GM21825 (cell line): ENCODE data around the gene DIO1.

Experiments
- ATAC-seq: cut with Tn5 transposase; IDR thresholded peaks from one replicate; pipeline ENCODE4 v1.9.1; 2021; ENCODE audit warnings: mild to moderate bottlenecking, moderate library complexity; ENCODE audit not compliant: unreplicated experiment

DIO1 gene

DNA sequence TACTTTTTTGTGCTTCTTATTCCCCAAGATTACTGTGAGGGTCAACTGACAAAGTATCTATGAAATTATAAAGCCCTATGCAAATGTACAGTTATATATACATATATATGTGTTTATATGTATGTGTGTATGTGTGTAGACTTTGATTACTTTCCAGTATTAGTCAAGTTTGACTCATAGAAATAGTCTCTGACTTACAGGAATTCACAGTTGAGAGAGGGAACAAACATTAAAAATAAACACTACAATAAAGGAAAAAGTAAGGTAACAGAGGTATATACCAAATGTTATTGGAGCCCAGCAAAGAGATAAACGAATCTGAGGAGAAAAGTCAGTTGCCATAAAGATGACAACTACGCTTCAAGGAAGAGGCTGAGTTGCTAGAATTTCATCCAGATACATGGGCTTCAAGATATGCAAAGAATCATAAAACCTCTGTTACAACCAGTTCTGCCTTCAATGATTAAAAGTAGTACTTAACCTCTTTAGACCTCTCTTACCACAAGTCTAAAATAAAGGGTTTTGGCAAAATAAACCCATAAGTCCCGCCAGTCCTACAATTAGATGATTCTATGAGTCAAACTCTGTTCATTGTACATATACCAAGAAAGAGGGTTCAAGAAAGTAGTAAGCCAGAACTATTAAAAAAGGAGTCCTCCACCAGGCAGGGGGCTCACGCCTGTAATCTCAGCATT lies 44.3 kb downstream of the DIO1 start:
- no peak for ATAC-seq

DNA sequence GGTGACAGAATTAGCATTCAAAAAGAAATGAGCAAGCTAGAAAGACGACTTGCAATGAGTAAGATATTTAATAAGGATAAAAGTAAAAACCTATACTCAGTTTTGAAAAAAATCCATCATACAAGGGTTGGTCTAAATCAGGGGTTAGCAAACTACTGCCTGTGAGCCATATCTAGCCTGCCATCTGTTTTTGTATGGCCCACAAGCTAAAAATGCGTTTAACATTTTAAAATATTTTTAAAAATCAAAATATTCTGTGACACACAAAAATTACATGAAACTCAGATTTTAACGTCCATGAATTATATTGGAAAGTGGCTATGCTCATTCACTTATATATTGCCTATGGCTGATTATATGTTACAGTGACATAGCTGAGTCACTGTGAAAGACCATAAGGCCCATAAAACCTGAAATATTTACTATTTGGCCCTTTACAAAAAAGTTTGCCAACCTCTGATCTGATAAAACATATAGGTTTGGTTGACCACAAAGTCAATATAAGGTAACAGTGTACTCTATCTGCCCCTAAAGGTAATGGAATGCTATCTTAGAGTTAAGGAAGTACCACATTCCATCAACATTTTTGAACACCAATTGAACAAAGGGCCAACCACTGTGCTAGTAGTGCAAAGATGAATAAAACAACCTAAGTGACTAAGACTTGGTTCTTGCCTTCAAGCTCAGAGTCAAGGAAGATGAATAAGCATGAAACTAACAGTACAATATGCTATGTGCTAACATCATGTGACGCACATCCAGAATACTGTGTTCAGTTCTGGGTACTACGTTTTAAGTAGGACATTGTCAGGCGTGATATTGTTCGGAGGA lies 48.4 kb downstream of the DIO1 start:
- ATAC-seq: no peak

DNA sequence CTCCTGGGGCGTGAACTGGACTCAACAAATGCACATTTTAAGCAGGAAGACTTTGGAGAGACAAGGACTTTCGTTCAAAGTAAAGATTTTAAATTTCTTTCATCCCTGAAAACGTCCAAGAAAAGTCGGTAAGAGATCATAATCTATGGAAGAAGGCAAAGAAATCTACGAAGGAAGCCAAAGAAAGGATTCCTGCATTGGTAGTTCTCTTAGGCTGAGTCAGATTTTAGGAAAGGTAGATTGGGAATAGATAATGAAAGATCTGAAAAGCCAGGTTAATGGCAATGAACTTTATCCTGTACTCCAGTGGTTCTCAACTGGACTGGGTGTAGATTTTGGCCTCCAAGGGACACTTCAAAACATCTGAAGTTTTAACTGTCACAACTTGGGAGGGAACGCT lies 49.1 kb downstream of the DIO1 start:
- ATAC-seq: no peak

DNA sequence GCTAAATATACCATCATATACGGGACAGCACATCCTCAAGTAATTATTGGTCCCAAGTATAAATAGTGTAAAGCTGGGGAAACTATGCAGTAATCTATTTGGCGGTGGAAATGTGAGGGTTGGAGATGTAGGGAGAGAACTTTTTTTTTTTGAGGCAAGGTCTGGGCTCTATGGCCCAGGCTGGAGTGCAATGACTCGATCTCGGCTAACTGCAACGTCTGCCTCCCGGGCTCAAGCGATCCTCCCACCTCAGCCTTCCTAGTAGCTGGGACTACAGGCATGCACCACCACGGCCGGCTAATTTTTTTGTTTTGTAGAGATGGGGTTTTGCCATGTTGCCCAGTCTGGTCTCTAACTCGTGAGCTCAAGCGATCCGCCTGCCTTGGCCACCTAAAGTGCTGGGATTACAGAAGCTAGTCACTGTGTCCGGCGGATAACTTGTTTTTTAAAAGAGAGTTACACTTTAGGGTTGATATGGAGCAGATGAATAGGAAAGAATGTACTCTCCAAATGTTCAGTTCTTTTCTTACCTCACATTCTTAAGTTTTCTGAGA lies 49.6 kb downstream of the DIO1 start:
- ATAC-seq: no peak

DNA sequence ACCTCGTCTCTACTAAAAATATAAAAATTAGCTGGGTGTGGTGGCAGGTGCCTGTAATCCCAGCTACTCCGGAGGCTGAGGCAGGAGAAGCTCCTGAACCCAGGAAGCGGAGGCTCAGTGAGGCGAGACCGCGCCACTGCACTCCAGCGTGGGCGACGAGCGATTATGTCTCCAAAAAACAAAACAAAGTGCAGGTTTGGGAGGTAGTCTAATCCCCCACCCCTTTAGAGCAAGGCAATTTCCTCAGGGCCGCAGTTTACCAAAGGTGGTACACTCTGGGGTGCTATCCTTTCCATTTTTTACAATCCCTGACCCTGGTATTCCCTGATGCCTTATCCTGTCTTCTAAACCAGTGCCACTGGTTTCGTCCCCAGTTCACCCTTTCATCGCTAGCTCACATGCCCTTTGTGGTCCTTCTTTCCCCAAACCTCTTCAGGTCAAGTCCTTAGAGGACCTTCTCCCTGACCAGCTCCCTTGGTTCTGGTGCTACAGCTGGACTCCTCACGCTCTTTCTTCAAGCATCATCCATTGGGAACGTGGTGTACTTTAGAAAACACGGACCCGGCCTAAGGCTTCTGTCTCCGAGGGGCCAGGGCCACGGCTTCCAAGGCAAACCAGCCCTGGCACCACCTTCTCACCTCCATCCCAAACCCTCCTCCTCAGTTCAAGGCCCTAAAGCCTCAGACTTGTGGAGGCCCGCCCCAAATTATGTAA lies 50.6 kb downstream of the DIO1 start:
- ATAC-seq: no peak

DNA sequence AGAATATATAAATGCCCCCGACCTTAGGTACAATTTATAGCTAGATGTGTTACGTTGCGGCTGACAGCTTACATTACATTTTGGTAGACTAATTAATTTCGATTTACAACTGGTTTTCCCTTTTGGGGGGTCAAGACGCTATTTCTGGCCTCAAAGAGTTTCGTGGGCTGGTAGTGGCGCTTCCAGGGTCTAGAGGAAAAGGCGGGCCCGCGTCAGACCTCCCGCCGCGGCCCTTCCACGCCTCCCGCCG lies 51.1 kb downstream of the DIO1 start:
- no peak for ATAC-seq

DNA sequence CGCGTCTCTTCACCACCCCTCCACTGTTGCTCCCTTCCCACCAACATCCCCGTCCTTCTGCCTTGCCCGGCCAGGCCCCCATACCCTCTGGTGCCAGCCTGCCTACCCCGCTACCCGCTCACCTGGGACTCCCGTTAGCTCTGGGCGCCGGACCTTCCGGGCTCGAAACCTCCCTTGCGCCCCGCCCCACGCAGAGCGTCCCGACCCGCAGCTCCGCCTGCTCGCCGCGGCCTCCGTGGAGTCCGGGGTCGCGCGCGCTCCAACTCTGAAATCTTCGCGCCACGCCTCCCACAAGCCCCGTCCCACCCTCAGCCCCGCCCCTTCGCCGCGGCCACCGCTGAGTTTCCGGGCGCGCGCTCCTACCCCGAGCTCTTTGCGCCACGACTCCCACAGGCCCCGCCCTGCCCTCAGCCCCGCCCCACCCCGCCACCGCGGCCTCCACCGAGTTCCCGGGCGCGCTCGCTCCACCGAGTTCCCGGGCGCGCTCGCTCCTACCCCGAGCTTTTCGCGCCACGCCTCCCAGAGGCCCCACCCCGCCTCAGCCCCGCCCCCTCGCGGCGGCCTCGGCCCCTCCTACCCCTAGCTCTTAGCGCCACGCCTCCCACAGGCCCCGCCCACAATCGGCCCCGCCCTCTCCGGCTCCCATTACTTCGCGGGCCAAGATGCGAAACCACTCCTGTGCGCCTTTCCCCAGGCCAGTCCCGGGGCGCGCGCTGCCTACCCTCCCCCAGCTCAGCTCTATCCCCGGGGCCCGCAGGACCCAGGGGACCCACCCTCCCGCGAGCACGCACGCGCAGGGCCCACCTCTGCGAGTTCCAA lies 51.7 kb downstream of the DIO1 start, which contains the start of gene IFT25:
Gene IFT25 (minus strand): TSS at position 267 of the 819 bp plus-strand sequence. CDS start 5,617 bp downstream, outside the sequence.
- ATAC-seq: peak; percentile 75

DNA sequence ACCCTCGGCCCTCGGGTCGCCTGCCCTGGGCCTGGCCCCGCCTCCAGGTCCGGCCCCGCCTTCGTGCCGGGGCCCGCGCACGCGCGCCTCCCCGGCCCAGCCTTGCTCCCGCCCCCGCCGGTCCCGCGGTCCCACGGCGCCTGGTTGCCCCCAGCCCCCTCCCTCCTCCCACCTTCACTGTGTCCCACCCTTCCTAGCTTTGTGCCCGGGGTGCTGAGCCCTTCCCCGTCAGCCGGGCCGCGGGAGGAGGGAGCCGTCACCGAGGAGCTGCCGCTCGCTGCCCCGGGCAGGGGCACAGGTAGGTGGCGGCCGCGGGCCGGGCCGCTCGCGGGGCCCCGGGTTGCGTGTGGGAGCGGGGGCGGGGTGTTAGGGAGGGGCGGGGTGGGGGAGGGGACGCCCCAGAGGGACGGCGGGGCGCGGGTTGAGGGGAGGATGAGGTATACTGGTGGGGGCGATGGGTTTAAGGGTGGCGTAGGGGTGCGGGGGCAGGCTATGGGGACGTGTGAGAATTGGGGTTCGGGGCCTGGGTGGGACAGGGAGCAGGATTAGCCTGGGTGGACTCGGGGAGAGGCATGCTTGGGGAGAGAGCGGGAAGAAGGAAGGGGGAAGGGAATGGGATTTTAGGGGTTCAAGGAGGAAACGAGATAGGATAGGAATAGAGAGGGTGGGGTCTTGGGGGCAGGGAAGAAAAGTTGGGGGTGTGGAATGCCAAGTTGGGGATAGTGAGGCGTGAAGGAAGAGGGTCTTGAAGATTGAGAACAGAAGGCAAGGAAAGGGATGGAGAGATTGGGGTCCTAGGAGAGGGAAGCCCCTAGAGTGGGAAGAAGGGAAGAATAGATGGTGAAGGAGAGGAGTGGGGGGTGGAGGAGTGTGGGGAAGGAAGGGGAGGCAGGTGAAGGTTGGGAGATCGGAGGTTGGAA lies 52.5 kb downstream of the DIO1 start, which contains the start of gene LRRC42:
Gene LRRC42 (plus strand): TSS at position 99 of the 920 bp plus-strand sequence. CDS start 5,650 bp downstream, outside the sequence.
- ATAC-seq: peak; percentile 53

DNA sequence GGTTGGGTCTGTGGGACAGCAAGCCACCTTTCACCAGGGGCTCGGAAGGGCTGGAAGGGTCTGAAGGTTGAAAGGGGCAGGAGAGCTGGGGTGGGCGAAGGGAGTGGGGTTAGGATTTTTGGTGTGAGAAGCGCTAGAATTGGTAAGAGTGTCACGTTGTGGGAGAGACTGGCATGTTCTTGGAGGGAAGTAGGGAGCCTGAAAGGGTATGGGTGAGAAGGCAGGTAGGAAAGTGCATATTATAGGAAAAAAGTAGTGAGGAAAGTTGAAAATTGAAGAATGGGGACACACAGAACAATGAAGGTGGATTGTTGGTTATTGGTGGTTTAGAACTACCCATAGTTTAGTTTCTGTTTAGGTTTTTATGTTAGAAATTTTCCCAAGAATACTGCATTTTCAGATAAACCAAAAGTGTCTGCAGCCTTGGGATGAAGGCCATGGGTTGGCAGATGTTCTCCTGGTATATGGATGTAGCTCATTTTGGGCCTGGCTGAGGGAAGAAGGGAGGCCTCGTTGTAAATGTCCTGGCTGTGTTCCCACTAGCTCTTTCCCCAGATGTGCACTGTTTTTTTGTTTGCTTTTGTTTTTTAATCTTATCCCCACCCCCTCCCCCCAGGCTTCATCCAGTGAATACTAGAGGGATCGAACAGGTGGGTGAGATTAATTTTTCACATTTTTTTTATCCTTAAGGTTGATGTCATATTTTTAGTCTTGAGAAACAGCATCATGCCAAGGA lies 53.4 kb downstream of the DIO1 start:
- no peak for ATAC-seq

DNA sequence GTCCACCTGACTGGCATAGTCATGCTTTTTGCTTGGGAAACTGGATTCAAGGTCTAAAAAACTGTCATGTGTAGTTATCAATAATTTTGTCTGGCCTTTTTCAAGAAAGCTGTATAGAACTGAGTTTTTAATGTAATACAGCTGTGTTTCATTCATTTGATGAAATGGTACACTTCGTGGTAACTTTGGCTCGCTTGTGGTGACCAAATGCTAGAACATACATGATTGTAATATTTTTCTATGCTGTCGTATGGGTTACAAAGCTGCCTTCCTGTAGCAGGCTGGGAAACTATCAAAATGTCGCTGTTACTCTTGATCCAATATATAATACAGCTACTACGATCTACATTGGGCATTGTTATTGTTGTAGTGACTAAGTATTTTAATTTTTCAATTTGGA lies 54.3 kb downstream of the DIO1 start:
- ATAC-seq: no peak

DNA sequence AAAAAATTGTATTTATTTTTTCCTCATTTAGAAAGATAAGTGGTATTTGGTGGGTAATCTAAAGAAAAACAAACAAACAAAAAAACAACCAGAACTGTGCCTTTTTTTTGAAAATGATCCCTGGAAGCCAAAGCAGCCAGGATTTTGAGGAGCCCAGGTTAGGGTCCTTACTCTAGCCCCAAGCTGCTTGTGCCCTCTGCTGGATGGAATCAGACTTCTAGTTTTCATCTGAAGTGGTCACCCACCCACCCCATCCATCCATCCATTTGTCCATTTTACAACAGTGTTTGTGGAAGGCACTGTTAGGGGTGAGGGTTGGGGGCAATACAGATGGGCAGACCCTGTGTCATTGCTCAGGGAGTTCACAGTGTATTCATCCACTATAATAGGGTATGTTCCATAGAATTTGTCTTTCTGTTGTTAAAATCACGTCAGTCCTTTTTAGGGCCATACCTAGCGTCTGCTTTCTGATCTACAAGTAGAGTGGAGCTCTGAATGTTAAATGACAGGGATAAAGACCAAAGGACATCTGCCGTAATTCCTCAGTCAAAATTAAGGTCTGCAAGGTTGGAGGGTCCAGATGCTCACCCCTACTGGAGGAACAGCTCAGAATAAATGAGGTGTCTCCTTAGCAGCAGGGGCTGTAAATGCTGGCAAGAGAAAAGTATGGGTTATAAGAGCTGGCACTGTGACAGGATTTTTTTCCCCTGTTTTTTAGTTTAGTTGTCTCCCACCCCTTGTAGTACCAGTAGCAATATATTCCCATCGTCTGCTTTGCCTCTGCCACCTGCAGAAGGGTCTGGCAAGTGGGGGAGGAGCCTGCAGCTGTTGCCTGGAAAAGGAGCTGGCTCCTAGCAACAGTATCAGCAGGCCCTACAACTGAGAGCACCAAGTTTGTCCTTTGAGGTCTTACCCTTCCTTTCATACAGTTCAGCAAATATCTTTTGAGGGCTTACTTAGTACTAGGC lies 55.3 kb downstream of the DIO1 start:
- no peak for ATAC-seq

DNA sequence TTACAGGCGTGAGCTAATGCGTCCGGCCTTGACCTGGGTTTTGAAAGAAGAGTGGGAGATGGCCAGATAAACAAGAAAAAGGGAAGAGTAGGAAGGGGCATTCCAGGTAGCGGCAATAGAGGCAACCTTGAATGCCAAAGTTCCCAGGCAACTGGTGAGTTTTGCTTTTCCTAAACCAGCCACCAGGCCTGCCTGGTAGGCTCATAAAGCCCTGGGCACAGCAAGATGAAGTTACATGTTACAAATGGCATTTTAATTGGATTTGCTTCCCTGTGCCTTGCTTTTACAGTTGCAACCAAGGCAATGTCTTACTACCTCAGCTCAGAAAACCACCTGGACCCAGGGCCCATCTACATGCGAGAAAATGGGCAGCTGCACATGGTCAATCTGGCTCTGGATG lies 57.7 kb downstream of the DIO1 start:
- no peak for ATAC-seq

DNA sequence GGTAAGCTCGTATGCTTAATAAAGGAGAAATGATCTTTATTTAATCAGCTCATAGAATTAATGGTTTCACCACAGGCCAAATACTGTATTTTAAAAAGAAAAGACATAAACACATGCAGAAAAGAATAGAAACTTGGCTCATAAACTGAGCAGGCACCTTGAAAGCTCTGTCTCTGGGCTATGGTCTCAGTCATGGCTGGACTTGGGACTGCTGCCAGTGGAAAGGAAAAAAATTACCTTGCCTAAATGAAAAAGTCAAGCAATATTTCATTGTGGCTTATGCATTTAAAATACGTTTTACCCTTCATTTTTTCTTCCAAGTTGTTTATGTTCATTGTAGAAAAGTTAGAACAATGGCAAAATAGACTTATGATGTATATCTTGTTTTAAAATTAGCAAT lies 60.1 kb downstream of the DIO1 start:
- no peak for ATAC-seq

DNA sequence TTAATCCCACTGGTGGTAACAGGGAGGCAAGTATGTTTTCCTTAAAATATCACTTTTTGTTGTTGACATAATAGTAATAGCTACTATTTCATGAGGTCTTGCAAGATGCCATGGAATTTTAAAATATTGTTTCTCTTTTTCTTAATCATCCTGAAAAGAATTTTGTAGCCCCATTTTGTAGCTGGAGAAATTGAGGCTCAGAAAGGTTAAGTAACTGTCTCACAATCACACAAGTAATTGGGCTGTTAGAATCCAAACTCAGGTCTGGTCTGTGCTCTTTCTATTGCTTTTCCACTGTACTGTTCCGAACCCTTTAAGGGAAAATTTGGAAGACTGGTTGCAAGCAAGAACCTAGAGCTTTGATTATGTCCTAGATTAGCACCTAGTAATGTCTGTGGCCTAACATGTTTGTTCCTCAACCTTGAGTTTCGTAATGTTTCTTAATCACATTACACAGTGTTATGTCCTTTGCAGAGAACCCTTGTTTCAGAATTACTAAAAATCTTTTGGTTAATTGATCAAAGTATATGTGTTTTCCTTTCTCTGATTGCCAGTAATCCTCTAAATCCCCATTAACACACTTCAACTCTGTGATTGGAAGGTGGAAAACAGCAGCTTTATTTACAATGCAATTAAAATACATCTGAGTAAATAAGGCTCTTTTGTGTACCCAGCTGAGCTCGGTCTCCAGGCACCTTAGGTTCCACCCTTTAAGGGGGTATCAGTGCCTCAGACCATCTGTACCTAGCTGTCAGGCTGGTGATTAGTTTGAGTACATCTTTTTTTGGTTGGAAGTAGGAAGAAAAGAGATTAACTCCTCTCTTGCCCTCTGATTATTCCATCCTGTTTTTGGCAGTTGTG lies 62.6 kb downstream of the DIO1 start:
- ATAC-seq: no peak

DNA sequence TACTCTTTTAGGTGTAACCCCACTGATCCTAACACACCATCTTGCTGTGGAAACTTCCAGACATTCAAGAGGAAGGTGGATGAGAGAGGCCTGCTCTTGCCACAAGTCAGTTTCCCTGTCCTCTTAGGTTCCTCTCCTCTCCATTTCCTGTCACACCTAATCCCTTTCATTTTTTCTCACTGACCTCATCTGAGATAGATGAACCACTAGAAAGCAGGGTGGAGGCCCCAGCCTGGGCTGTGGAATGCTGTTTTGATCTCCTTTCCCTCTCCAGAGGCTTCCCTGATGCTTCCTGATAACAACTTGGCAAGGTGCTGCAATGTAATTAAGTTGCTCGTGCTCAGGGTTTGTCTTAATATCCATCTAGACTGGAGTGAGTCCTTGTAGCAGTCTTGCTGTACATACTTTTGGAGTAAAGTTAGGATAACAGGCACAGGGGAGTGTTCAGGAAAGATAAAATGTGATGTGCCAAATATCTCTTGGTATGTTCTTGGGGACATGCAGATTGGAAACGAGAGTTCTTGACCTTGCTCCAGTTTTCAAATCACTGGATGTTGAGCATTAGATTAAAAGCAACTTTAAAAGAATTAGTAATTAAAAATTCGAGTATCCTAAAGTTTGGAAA lies 63.3 kb downstream of the DIO1 start:
- no peak for ATAC-seq

DNA sequence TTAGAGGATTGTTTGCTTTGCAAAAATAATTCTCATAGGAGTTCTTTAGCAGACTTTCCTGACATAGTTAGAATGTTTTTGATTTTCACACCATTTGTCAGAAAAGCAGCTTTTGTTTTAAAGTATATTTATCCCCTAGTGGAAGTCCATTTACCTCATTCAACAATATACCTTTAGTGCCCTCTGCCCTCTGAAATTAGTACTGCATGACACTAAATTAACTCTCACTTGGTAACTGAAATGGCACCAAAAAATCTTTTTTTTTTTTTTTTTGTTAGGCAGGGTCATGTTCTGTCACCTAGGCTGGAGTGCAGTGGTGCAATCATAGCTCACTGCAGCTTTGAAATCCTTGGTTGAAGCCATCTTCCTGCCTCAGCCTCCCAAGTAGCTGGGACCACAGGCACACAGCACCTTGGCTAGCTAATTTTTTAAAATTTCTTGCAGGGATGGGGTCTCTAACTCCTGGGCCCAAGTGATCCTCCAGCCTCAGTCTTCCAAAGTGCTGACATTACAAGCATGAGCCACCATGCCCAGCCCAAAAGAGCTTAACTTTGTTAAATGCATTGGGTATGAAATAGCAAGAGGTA lies 65.8 kb downstream of the DIO1 start:
- ATAC-seq: no peak
